Measurements from ENCODE around the gene THPO. TPM values are rescaled to one million over a fixed set of nuclear protein-coding genes. Genes with fewer than 3 reads are reported as not detected.

The THPO gene
- total RNA-seq, 1 donor from 2014 or later: 0.98 TPM

GRCh38 chr3:184399410-184399809 is 21.4 kb upstream of the THPO start:
- no peak for DNase-seq (ENCODE audit: low read depth, low spot score)
- H3K4me1 Mint-ChIP-seq: no peaks in the 10 kb centered on the region
- no peak for TF ChIP-seq CTCF (conservative IDR thresholded peaks at IDR 0.05)
- no peaks in the 10 kb centered on the region for H3K36me3 Mint-ChIP-seq (ENCODE audit: low read depth)
- H3K27ac Mint-ChIP-seq (ENCODE audit: unreplicated experiment): no peak overlapping the region
- H3K4me3 Mint-ChIP-seq: no peak overlapping the region
- peaks cover 45% of the 10 kb centered on the region for H3K27me3 Mint-ChIP-seq (ENCODE audit: low read depth)
- no peaks in the 10 kb centered on the region for H3K9me3 Mint-ChIP-seq

GRCh38 chr3:184395320-184395660 is 17.3 kb upstream of the THPO start:
- H3K27ac Mint-ChIP-seq (ENCODE audit: unreplicated experiment): no peak overlapping the region

GRCh38 chr3:184391266-184391665 is 13.3 kb upstream of the THPO start:
- no peaks in the 10 kb centered on the region for H3K36me3 Mint-ChIP-seq (ENCODE audit: low read depth)
- H3K4me3 Mint-ChIP-seq: no peak overlapping the region
- no peaks in the 10 kb centered on the region for H3K9me3 Mint-ChIP-seq
- no peak overlapping the region for H3K27ac Mint-ChIP-seq (ENCODE audit: unreplicated experiment)
- TF ChIP-seq CTCF (conservative IDR thresholded peaks at IDR 0.05): no peak
- DNase-seq (ENCODE audit: low read depth, low spot score): no peak
- H3K27me3 Mint-ChIP-seq (ENCODE audit: low read depth): peaks cover 6% of the 10 kb centered on the region
- H3K4me1 Mint-ChIP-seq: no peaks in the 10 kb centered on the region

More at GRCh38 chr3:184395320-184395660, 17.3 kb upstream of the THPO start:
- no peak for TF ChIP-seq CTCF (conservative IDR thresholded peaks at IDR 0.05)
- Mint-ChIP-seq H3K4me1 (no peaks in the 10 kb centered on the region), H3K36me3 (ENCODE audit: low read depth) (no peaks in the 10 kb centered on the region), H3K9me3 (no peaks in the 10 kb centered on the region), H3K4me3 (no peak overlapping the region), H3K27me3 (ENCODE audit: low read depth) (peaks cover 25% of the 10 kb centered on the region)
- no peak for DNase-seq (ENCODE audit: low read depth, low spot score)

- Mint-ChIP-seq H3K4me1 (no peaks in the 10 kb centered on the region), H3K27ac (ENCODE audit: unreplicated experiment) (no peak overlapping the region), H3K36me3 (ENCODE audit: low read depth) (no peaks in the 10 kb centered on the region), H3K27me3 (ENCODE audit: low read depth) (peaks cover 6% of the 10 kb centered on the region), H3K9me3 (no peaks in the 10 kb centered on the region), H3K4me3 (no peak overlapping the region)
- DNase-seq (ENCODE audit: low read depth, low spot score): no peak
- TF ChIP-seq CTCF (conservative IDR thresholded peaks at IDR 0.05): no peak
Observed at GRCh38 chr3:184389935-184390528, 12.0 kb upstream of the THPO start.

GRCh38 chr3:184389384-184389783 is 11.4 kb upstream of the THPO start:
- Mint-ChIP-seq H3K9me3 (no peaks in the 10 kb centered on the region), H3K36me3 (ENCODE audit: low read depth) (no peaks in the 10 kb centered on the region), H3K27me3 (ENCODE audit: low read depth) (peaks cover 6% of the 10 kb centered on the region), H3K4me1 (no peaks in the 10 kb centered on the region), H3K4me3 (no peak overlapping the region), H3K27ac (ENCODE audit: unreplicated experiment) (peak overlapping the region; percentile 67)
- DNase-seq (ENCODE audit: low read depth, low spot score): no peak
- no peak for TF ChIP-seq CTCF (conservative IDR thresholded peaks at IDR 0.05)

GRCh38 chr3:184388936-184389230 is 10.9 kb upstream of the THPO start:
- Mint-ChIP-seq H3K27ac (ENCODE audit: unreplicated experiment) (no peak overlapping the region), H3K9me3 (no peaks in the 10 kb centered on the region), H3K36me3 (ENCODE audit: low read depth) (no peaks in the 10 kb centered on the region), H3K4me1 (no peaks in the 10 kb centered on the region), H3K27me3 (ENCODE audit: low read depth) (peaks cover 11% of the 10 kb centered on the region), H3K4me3 (no peak overlapping the region)
- TF ChIP-seq CTCF (conservative IDR thresholded peaks at IDR 0.05): no peak
- no peak for DNase-seq (ENCODE audit: low read depth, low spot score)
